Measurements from ENCODE around the gene CXCR5.
A peak's percentile ranks its signal among the peaks of the same experiment; 100 is the strongest.
"Not testable (repeated sequence)": the region's sequence is repeated elsewhere in the genome, so short reads cannot be mapped to it uniquely, and the experiment has no call there.

CXCR5 gene

GRCh38 chr11:118883368-118884071, at the start of gene CXCR5:
Gene CXCR5, plus strand, starts transcription at chr11:118883892. Its CDS starts 50 bp downstream, at chr11:118883942.
- Mint-ChIP-seq H3K4me1 (ENCODE audit: low read depth) (peaks cover 46% of the 10 kb centered on the region), H3K9me3 (no peaks in the 10 kb centered on the region), H3K4me3 (peak within 1 kb of the TSS; percentile 50), H3K36me3 (ENCODE audit: low read depth) (no peaks in the 10 kb centered on the region), H3K27ac (peak within 1 kb of the TSS; percentile 67), H3K27me3 (ENCODE audit: low read depth) (no peaks in the 10 kb centered on the region)

- H3K36me3 Mint-ChIP-seq (ENCODE audit: low read depth): no peaks in the 10 kb centered on the region
- peaks cover 12% of the 10 kb centered on the region for H3K4me1 Mint-ChIP-seq (ENCODE audit: low read depth)
- peak overlapping the region; percentile 31 for H3K27ac Mint-ChIP-seq
- no peaks in the 10 kb centered on the region for H3K27me3 Mint-ChIP-seq (ENCODE audit: low read depth)
- H3K4me3 Mint-ChIP-seq: peak overlapping the region; percentile 20
- no peaks in the 10 kb centered on the region for H3K9me3 Mint-ChIP-seq
Observed at GRCh38 chr11:118834427-118835028, 49.2 kb upstream of the CXCR5 start.

- Mint-ChIP-seq H3K27ac (no peak overlapping the region), H3K27me3 (ENCODE audit: low read depth) (no peaks in the 10 kb centered on the region), H3K4me3 (no peak overlapping the region), H3K36me3 (ENCODE audit: low read depth) (no peaks in the 10 kb centered on the region), H3K4me1 (ENCODE audit: low read depth) (peaks cover 24% of the 10 kb centered on the region), H3K9me3 (no peaks in the 10 kb centered on the region)
Observed at GRCh38 chr11:118837868-118838267, 45.8 kb upstream of the CXCR5 start.

- Mint-ChIP-seq H3K9me3 (no peaks in the 10 kb centered on the region), H3K4me3 (no peak overlapping the region), H3K4me1 (ENCODE audit: low read depth) (peaks cover 29% of the 10 kb centered on the region), H3K36me3 (ENCODE audit: low read depth) (no peaks in the 10 kb centered on the region), H3K27me3 (ENCODE audit: low read depth) (no peaks in the 10 kb centered on the region), H3K27ac (peak overlapping the region; percentile 32)
Observed at GRCh38 chr11:118838905-118839553, 44.7 kb upstream of the CXCR5 start.

GRCh38 chr11:118841469-118842242, 42.0 kb upstream of the CXCR5 start:
- Mint-ChIP-seq H3K27ac (peak overlapping the region; percentile 60), H3K4me3 (peak overlapping the region; percentile 38), H3K4me1 (ENCODE audit: low read depth) (peaks cover 28% of the 10 kb centered on the region), H3K9me3 (no peaks in the 10 kb centered on the region), H3K27me3 (ENCODE audit: low read depth) (no peaks in the 10 kb centered on the region), H3K36me3 (ENCODE audit: low read depth) (no peaks in the 10 kb centered on the region)

GRCh38 chr11:118842369-118842768, 41.3 kb upstream of the CXCR5 start:
- Mint-ChIP-seq H3K36me3 (ENCODE audit: low read depth) (no peaks in the 10 kb centered on the region), H3K27me3 (ENCODE audit: low read depth) (no peaks in the 10 kb centered on the region), H3K4me1 (ENCODE audit: low read depth) (peaks cover 28% of the 10 kb centered on the region), H3K9me3 (no peaks in the 10 kb centered on the region), H3K27ac (no peak overlapping the region), H3K4me3 (no peak overlapping the region)

- peaks cover 28% of the 10 kb centered on the region for H3K4me1 Mint-ChIP-seq (ENCODE audit: low read depth)
- H3K36me3 Mint-ChIP-seq (ENCODE audit: low read depth); H3K27ac Mint-ChIP-seq; H3K9me3 Mint-ChIP-seq; H3K4me3 Mint-ChIP-seq; H3K27me3 Mint-ChIP-seq (ENCODE audit: low read depth): not testable (repeated sequence)
Observed at GRCh38 chr11:118842843-118843242, 40.8 kb upstream of the CXCR5 start.

- Mint-ChIP-seq H3K27ac (no peak overlapping the region), H3K27me3 (ENCODE audit: low read depth) (no peaks in the 10 kb centered on the region), H3K4me3 (no peak overlapping the region), H3K4me1 (ENCODE audit: low read depth) (peaks cover 29% of the 10 kb centered on the region), H3K36me3 (ENCODE audit: low read depth) (no peaks in the 10 kb centered on the region), H3K9me3 (no peaks in the 10 kb centered on the region)
Observed at GRCh38 chr11:118843565-118843964, 40.1 kb upstream of the CXCR5 start.

- Mint-ChIP-seq H3K27me3 (ENCODE audit: low read depth) (no peaks in the 10 kb centered on the region), H3K4me1 (ENCODE audit: low read depth) (peaks cover 30% of the 10 kb centered on the region), H3K9me3 (no peaks in the 10 kb centered on the region), H3K36me3 (ENCODE audit: low read depth) (no peaks in the 10 kb centered on the region), H3K4me3 (no peak overlapping the region), H3K27ac (peak overlapping the region; percentile 79)
Observed at GRCh38 chr11:118845369-118845768, 38.3 kb upstream of the CXCR5 start.

GRCh38 chr11:118846181-118846935, 37.3 kb upstream of the CXCR5 start:
- peaks cover 24% of the 10 kb centered on the region for H3K4me1 Mint-ChIP-seq (ENCODE audit: low read depth)
- H3K27ac Mint-ChIP-seq: no peak overlapping the region
- no peaks in the 10 kb centered on the region for H3K36me3 Mint-ChIP-seq (ENCODE audit: low read depth)
- no peak overlapping the region for H3K4me3 Mint-ChIP-seq
- no peaks in the 10 kb centered on the region for H3K9me3 Mint-ChIP-seq
- H3K27me3 Mint-ChIP-seq (ENCODE audit: low read depth): no peaks in the 10 kb centered on the region

- no peaks in the 10 kb centered on the region for H3K9me3 Mint-ChIP-seq
- H3K27me3 Mint-ChIP-seq (ENCODE audit: low read depth): no peaks in the 10 kb centered on the region
- H3K4me3 Mint-ChIP-seq: no peak overlapping the region
- H3K4me1 Mint-ChIP-seq (ENCODE audit: low read depth): peaks cover 14% of the 10 kb centered on the region
- H3K27ac Mint-ChIP-seq: no peak overlapping the region
- no peaks in the 10 kb centered on the region for H3K36me3 Mint-ChIP-seq (ENCODE audit: low read depth)
Observed at GRCh38 chr11:118849825-118850224, 33.9 kb upstream of the CXCR5 start.

- H3K27me3 Mint-ChIP-seq (ENCODE audit: low read depth): no peaks in the 10 kb centered on the region
- H3K9me3 Mint-ChIP-seq: no peaks in the 10 kb centered on the region
- no peak overlapping the region for H3K27ac Mint-ChIP-seq
- H3K4me3 Mint-ChIP-seq: no peak overlapping the region
- H3K4me1 Mint-ChIP-seq (ENCODE audit: low read depth): peaks cover 14% of the 10 kb centered on the region
- no peaks in the 10 kb centered on the region for H3K36me3 Mint-ChIP-seq (ENCODE audit: low read depth)
Observed at GRCh38 chr11:118851970-118852369, 31.7 kb upstream of the CXCR5 start.

- no peak overlapping the region for H3K27ac Mint-ChIP-seq
- no peaks in the 10 kb centered on the region for H3K9me3 Mint-ChIP-seq
- no peaks in the 10 kb centered on the region for H3K27me3 Mint-ChIP-seq (ENCODE audit: low read depth)
Observed at GRCh38 chr11:118853678-118854077, 30.0 kb upstream of the CXCR5 start.

GRCh38 chr11:118856314-118856713, 27.4 kb upstream of the CXCR5 start:
- H3K27me3 Mint-ChIP-seq (ENCODE audit: low read depth): no peaks in the 10 kb centered on the region
- H3K4me3 Mint-ChIP-seq: no peak overlapping the region
- no peak overlapping the region for H3K27ac Mint-ChIP-seq

More at GRCh38 chr11:118853678-118854077, 30.0 kb upstream of the CXCR5 start:
- Mint-ChIP-seq H3K4me1 (ENCODE audit: low read depth) (peaks cover 12% of the 10 kb centered on the region), H3K4me3 (no peak overlapping the region), H3K36me3 (ENCODE audit: low read depth) (no peaks in the 10 kb centered on the region)

More at GRCh38 chr11:118856314-118856713, 27.4 kb upstream of the CXCR5 start:
- H3K9me3 Mint-ChIP-seq: no peaks in the 10 kb centered on the region
- H3K4me1 Mint-ChIP-seq (ENCODE audit: low read depth): peaks cover 15% of the 10 kb centered on the region
- H3K36me3 Mint-ChIP-seq (ENCODE audit: low read depth): no peaks in the 10 kb centered on the region

Measured in T-helper 1 cell treated with Interleukin-12 subunit alpha and Interleukin-12 subunit beta and Interleukin-4 antibody, amounts not matched to agents 30 μg/mL and 1 μg/mL, for 36 hours (primary cell).